ENCODE measurements around the gene PSAPL1.

PSAPL1 gene

DNA sequence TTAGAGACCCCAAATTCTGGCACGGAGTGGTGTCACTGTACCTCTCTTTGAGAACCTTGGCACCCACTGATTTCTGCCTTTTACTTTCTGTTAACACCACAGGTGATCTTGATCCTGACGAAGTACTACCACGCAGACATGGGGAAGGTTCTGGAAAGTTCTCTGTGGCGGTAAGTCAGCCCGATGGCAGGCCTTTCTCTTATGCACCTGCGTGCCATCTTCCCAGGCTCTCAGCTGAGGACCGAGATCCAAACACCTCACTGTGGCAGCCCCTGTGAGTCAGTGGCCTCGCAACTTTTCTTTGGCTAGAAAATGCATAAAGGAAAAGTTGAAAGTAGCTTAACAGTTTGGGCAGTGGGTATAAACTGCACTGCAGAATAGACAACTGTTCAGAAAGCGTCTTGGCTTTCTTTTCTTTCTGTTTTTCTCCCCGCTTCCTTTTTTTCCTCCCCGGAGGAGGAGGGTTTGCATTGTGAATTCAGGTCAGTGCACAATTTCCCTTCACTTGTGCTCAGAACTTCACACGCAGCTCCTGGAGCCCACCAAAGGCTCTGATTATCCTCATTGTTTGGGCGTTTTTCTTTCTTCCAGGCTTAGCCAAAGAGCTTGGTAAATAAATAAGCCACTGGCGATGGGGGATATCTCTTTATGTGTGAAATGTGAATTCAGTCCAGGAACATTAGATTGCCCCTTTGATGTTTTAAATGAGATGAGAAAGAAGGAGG, 38.4 kb downstream of the PSAPL1 start:
- no peak for DNase-seq (ENCODE audit: low spot score)

DNA sequence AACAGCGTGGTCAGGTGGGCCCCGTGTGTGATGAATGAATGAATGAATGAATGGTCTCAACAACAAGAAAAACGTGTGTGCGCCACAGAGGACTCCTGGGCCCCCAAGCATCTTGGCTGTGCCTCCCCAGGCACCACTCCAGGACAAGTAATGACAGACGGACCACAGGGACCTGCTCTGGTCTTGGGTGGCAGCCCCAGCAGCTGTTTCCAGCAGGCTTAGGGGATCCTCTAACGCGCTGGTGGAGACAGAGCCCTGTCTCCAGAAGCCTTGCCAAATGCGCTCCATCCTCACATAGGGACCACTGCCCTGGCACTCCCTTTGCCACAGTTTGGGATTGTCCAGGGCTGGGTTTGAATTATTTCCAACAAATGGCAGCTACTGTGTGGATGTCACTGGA, 39.1 kb downstream of the PSAPL1 start:
- DNase-seq (ENCODE audit: low spot score), result no peak

DNA sequence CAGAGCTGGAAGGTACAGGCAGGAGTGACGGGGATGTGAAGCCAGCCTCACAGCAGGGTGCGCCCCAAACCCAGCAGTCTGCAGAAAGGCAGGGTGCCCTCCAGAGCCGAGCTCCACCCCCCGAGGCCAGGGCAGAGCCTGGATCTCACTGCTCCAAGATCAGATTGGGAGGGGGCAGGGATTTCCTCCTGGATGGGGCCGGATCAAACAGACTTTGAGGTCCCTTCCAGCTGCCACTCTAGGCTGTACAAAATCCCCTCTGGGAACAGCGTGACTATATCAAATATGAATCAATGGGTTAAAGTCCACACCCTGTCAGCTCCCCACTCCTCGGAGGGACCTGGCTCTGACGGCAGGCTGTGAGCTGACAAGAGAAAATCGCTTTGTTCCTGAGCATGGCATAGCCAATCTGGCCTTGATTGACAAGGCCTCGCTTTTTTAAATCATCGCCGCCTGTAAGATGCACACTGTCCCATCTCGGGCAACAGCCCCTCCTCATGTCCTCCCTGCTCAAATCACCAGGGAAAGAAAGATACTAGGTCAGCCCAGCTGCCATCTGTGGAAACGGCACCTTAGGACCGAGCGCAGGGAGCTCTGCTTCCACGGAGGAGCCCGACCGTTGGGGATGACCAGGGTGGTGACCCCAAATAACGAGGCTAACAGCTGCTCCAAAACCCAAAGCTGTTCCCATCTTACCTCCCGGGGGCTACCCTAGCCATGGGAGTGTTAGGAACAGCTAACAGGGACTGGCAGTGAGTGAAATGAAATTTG, 39.9 kb downstream of the PSAPL1 start:
- DNase-seq (ENCODE audit: low spot score), result no peak

DNA sequence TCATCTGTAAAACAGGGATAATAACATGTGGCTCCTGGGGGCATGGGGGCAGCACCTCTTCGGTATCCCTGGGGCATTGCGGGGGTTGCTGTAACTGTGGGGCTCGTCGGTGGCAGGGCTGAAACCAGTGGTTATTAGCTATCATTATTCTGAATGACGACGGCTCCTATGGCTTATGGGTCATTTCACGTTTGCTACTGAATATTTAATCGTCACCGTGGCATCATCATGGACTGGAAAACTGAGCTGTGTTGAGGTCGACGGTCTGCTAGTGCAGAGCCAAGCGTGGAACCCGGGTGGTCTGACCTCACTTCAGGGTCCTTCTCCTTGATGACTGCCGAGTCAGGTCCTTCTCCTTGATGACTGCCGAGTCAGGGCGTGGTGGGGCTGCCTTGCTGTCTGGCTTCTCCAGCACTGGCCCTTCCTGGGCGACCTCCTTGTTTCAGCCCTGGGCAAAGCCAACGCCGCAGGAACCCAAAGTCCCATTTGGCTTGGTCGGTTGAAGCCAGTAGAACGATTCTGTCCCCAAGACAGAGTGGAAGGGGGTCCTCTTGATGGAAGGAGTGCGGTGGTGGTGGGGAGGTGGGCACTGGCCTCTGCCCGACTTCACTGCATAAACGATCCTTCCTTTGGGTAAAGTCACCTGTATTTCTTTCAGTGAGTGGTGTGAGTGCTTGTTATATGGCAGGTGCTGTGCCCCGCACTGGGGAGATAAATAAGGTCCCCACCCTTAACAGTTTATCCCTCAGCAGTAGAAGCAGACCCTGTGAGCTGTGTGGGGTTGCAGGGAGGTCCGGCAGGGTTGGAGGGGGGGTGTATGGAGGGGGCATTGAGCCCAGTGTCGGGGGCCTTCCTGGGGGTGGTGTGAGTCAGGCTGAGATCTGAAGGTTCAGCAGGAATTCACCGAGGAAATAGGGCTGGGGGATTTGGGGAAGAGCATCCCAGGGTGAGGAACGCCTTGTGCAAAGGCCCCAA, 40.8 kb downstream of the PSAPL1 start:
- DNase-seq (ENCODE audit: low spot score), result no peak

DNA sequence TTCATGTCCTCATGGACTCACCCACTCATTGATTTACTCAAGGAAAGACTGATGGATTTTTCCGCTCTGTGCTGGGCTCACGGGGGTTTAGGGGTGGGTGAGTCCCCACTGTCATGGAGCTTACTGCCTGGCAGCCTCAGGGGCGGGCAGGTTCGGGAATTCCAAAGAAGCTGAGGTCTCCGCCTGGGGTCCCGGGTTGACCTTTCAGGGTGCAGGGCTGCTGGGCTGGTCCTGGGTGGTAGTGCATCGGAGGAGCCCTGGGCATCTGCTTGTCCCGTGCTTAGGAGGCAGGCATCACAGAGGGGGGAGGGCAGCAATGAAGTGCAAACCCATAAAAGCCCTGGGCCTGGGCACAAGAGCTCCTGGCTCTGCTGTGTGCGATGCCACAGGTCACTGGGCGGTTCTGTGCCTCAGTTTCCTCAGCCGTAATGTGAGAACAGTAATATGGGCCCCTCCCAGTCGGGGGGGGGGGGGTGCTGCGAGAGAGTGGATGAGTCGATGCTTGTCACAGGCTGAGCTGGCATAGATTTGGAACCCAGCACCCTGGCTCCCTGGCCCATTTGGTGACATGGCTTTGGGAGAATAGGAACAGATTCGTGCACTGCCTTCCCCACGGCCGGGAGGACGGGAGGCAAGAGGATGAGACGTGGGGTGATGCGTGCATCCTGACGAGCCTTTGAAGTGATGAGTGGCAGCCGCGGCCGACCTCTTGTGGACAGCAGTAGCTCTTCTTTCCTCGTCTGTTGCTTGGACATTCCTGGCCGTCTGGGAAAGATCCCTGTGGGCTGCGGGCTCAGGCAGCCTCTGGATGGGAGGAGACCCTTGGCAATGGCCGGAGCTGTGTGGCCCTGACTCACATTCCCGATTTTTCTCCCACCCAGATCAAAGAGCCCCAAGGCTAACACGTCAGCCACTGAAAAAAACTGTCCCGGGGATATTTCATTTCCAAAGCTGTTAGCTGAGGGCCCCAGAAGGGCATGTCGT, 42.0 kb downstream of the PSAPL1 start:
- DNase-seq (ENCODE audit: low spot score), result no peak

DNA sequence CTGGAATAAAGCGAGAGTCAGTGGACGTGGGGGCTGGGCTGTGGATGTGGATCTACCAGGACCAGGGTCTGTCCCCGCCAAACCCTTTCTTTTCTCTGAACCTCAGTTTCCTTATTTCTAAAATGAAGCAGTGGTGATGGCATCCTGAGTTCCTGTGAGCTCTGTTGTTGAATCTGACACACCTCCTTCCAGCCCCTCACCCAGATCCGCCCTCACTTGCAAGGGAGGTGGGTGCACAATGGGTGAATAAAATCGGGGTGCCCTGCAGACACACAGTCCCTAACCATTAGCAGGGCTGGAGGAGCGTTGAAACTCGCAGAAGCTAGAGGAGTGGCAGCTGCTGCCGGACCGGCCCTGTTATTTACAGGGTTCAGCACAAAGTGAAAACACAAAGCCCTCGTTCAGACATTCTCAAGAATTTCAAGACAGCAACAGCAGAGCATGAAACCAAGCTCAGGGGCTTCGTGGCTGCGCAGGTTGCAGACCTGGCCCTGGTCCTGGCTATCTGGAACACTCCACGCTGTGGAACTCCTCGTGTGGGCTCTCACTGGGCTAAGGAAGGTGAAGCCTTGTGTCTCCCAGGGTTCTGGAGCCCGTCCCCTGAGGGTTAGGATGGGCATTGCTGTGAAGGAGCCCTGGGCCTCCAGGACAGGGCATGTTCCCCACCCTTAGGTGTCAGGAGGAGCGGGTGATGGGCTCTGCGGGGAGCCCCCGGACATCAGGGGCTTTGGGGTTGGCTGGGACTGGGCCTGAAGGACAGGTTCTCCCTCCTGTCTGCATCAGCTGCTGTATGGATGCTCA, 42.9 kb downstream of the PSAPL1 start:
- no peak for DNase-seq (ENCODE audit: low spot score)

DNA sequence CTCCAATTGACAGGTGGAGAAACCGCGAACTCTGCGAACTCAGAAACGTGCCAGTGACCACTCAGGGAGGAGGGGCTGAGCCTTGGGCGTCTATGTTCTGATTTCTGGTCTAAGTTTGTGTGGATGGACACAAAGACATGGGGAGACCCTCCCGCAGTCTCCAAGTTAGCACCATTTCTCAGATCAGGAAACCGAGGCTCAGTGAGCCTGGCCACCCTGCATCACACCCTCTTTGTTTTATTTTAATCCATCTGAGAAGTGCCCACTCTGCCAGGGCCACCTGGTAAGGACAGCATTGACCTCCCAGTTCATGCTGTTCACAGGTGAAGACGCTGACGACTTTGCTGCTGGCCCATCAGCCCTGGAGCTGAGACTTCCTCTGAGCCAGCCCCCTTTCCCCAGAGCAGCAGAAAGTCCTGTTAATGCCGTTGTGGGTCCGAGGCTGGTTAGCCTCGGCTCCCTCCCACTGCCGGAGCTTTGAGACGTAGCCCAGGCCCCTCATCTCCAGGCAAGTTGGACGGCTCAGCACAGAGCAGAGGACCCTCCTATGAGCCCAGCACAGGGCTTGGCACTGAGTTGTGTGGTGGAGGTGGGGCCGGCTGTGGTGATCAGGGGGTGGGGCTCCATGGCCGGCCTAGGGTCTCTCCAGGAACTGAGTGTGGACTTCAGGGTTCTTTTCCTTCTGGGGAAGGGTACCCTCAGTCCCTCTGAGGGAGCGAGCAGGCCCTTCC, 43.7 kb downstream of the PSAPL1 start:
- DNase-seq (ENCODE audit: low spot score), result no peak

DNA sequence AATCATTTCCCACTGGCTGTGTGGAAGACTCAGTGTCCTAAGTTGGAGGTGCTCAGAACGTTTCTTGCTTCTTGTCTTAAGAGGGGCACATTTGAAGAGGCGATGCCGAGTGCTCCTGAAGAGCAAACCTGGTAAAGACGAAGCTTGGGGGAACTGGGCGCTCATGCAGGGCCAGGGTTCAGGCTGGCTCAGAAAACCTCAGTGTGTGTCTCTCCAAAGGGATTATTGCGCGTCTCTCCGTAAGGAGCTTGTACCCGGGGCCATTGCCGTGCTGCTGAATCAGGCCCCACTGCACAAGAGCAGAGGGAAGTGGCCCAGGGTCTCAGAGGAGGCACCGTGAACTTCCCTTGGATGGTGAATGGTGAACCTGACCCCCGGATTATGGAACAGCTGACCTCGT, 44.4 kb downstream of the PSAPL1 start:
- no peak for DNase-seq (ENCODE audit: low spot score)

DNA sequence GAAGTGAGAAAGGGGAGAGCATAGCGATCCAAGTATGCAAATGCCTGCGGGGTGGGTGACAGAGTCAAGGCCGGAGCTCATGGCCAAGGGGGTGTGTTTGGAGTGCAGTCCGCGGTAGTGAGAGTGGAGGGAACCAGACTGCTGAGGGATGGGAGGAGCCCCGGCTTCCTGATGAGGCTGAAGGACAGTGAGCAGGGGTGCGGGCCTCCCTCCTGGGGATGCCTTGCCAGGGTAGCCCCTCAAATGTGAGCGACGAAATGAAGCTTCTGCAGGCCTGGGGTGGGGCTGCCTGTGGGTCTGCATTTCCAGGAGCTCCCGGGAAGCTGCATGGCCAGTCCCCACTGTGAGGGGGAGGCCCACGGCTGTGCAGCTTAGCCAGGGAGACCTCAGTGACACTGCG, 45.0 kb downstream of the PSAPL1 start:
- no peak for DNase-seq (ENCODE audit: low spot score)

DNA sequence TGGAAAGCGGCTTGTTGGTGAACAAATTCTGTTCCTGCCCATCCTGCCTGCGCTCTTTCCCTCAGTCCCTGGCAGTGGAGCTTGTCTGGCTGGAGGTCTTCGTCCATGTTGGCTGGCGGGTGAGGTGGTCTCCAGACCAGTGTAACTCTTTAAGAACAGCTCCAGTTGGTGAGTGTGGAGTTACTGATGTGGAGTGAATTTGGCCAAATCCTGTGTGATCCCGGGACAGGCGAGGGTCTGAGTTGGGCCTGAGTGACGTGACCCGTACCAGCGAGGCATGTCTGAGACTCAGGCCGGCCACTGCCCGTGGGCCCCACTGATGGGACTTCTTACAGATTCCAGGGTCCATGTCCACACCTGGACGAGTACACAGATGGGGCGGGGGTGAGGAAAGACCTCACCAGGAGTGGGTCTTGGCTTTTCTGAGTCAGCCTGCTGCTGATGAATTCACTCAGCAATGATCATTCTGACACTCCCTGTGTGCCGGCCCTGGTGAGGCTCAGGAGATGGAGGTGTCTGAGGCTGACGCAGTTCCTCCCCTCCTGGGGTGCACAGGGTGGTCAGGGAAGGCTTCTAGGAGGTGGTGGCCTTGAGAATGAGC, 45.5 kb downstream of the PSAPL1 start:
- no peak for DNase-seq (ENCODE audit: low spot score)

DNA sequence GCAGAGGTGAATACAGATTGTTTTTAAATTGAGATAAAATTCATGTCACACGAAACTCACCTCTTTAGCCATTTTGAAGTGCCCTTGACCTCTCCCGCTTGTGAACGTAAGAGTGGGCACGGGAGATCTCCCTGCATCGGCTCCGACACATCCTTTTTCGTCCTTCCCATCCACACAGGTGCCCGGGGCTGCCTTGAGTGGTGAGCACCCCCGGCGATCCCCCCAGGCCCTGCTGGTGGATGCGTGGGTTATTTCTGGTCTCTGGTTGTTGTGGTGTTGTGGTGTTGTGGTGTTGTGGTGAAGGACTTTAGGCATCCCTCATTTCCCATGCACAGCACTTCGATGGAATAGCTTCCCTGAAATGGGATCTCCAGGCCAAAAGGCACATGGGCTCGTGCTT, 46.1 kb downstream of the PSAPL1 start:
- no peak for DNase-seq (ENCODE audit: low spot score)

DNA sequence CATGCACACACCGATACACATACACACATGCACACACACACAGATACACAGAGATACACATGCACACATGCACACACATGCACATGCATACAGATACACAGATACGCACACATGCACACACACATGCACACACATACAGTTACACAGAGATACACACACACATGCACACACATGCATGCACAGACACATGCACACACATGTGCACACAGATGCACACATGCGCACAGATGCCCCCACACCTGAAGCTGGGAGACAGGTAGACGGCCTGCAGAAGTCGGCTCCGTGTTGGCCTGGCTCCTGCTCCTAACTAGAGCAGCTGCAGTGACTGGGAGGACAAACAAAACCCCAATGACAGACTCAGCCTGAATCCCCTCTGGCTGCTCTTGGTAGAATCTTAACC, 46.8 kb downstream of the PSAPL1 start:
- DNase-seq (ENCODE audit: low spot score), result no peak

DNA sequence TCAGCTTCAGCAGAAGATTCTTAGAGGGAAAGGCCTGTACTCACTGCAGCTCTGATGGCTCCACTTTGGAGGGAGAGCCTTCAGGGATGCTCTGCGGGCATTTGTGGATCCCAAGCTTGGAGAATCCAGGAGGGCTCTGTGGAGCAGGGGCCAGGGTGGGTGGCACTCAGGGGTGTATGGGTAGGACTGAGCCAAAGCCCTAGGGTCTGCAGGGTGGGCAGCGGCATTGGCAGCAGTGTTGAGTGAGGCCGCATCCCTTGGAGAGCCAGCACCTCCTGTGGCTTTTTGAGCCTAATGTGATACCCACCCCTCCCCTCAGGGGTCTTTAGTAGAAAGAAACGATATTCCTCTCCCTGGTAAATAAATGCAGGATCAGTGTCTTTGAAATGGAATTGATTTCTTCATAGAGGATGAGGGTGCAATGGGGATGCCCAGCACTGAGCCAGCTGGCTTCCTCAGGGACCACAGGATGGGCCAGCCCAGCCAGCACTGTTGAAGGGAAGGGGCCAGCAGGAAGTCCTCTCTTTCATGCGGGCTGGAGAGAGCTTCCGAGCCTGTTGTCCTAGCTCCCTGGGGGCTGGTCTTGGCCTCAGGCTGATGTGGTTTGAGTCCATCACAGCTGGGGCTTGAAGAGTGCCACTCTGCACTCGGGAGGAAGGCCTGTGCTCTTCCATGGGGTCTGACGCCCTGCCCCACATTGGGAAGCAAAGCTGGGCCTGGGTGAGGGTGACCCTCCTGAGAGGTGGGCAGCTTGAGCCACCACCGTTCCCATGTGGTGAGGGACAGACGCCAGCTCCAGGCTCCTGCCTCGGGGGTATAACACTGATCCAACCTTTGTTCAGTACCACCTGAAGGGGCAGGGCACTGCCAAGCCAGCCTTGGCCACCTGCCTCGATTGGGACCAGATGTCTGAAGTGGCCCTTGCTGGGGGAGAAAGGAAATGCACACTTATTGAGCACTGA, 49.5 kb downstream of the PSAPL1 start:
- DNase-seq (ENCODE audit: low spot score), result no peak

DNA sequence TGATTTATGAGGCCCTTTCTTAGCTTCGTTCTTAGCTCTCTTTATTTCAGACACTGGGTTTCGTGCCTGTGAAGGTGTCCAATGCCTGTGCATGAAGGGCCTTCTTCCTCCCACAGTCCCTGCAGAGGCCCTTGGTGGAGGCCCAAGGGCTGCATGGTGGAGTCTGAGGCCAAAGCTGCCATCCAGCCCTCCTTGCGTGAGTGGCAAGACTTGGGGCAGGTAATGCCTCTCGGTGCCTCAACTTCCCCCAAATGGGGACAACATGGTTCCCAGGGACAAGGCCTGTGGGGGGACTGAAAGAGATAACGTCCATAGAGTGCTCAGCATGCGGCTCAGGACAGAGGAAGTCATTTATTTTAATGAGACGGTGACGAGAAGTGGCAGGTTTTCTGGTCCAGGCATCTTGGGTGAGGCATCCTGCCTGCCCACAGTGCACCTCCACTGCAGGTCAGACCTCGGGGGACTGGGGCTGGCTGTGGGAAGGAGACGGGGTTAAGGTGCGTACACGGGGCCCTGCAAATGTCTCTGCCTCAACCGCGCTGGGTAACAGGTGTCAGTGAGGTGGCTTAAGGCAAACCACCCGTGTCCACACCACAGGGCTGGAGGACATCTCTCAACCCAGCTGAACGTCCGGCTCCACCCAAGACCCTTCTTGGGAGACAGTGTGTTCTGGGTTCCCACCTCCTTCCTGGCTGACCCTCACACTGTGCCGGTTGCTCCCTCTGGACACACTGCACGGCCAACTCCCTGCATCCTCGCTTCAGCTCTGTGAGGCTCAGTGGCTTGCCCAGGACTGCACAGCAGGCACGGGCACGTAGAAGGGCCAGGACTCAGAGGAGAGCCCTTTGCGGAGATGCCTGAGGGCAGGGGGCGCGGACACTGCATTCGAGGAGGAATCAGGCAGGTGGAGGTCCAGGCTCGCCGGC, 50.5 kb downstream of the PSAPL1 start:
- DNase-seq (ENCODE audit: low spot score), result no peak

DNA sequence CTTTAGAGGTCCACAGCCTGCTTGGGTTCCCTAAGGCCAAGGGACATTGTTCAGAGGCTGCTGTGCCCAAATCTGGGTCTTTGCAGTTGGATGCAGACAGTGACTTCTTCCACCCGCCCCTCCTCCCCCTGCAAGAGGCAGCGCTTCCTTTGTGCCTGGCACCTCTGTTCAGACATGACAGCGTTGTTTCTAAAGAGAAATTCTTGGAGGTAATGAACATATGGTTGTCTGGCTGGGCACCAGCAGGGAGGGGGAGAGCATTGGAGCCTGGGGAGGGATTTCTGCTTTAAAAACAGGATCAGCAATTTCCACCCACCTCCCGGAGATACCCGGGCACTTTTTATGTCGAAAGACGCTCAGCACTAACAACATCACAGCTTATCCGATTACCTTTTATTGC, 51.5 kb downstream of the PSAPL1 start:
- DNase-seq (ENCODE audit: low spot score), result no peak

DNA sequence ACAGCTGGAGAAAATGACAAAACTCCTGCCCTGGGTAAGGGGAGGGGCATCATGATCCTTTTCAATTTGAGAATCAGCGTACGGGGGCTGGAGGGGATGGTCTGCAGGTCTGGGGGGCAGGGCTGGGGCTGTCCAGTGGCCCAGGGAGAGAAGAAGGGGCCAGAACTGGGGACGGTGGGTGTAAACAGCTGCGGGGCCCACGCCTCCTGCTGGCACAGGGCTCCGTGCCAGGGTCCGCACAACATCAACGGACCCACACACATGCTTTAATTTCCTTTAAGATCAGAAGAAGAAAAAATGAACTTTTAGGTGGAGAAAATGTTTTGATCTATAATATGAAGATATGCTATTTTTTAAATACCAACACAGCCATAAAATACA, 52.1 kb downstream of the PSAPL1 start:
- DNase-seq (ENCODE audit: low spot score), result no peak

Data from CD4-positive, alpha-beta T cell treated with Interleukin-15 for 4 hours (primary cell).